Measurements from ENCODE around the gene FADS6. TPM values are rescaled to one million over a fixed set of nuclear protein-coding genes. Genes with fewer than 3 reads are reported as not detected.

Gene FADS6
- total and polyA plus RNA-seq, 12 donors: 0.92 to 15.3 (median 6.0) TPM

DNA sequence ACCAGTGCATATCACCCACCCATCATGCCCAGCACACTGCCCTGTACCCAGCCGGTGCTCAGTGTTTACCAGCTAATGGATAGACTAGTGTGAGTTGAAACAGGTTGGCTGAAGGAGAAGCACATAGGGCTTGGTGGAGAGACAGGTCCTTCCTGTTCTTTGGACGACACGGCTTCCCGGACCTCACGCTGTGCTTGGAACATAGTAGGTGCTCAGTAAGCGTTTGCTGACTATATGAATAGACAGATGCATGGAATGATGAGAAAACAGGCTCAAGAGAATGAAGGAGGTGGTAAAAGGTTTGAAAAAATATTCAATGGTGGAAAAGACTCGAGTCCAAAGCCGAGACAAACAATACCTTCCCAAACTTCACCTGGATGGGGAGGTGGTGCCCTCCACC is 6.8 kb upstream of the FADS6 start:
- Histone ChIP-seq H3K27me3 (peaks cover 4% of the 10 kb centered on the region), H3K36me3 (replicated peaks in 1 of 2) (no peaks in the 10 kb centered on the region), H3K27ac (no peak overlapping the region), H3K4me1 (replicated peaks in 1 of 2) (no peaks in the 10 kb centered on the region), H3K4me3 (no peak overlapping the region), H3K9me3 (replicated peaks in 1 of 3) (no peaks in the 10 kb centered on the region)
- DNase-seq: no peak
- WGBS, 4 donors: 86 to 93% (median 88%) methylated on average over 8 of the region's 8 CpGs
- TF ChIP-seq, protein P1, sequence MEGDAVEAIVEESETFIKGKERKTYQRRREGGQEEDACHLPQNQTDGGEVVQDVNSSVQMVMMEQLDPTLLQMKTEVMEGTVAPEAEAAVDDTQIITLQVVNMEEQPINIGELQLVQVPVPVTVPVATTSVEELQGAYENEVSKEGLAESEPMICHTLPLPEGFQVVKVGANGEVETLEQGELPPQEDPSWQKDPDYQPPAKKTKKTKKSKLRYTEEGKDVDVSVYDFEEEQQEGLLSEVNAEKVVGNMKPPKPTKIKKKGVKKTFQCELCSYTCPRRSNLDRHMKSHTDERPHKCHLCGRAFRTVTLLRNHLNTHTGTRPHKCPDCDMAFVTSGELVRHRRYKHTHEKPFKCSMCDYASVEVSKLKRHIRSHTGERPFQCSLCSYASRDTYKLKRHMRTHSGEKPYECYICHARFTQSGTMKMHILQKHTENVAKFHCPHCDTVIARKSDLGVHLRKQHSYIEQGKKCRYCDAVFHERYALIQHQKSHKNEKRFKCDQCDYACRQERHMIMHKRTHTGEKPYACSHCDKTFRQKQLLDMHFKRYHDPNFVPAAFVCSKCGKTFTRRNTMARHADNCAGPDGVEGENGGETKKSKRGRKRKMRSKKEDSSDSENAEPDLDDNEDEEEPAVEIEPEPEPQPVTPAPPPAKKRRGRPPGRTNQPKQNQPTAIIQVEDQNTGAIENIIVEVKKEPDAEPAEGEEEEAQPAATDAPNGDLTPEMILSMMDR (IDR thresholded peaks at IDR 0.05): no peak
- TF ChIP-seq POLR2A (IDR thresholded peaks at IDR 0.05): no peak
- intact Hi-C loops (cut with DNase I): no loop called here

DNA sequence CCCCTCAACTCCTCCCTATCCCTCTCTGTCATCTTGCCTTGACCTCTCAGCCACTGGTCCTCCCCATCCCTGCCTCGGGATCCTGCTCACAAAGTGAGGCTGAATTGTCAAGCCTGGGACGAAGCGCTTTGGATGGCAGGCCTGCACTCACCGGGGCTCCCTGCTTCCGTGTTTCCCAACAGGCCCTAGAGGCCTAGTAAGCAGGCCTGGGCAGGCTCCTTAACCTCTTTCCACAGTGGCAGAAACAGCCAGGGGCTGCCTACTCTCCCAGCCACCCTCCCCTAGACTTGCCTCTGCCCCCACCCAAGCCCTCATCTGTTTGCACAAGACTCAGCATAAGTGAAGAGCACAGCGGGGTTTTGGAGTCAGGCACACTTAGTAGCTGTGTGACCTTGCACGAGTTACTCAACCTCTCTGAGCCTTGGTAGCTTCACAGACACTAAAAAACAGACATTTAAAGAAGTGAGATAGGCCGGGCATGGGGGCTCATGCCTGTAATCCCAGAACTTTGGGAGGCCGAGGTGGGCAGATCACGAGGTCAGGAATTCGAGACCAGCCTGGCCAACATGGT is 5.0 kb upstream of the FADS6 start:
- DNase-seq: no peak
- intact Hi-C loops (cut with DNase I): no loop called here
- 76 to 81% (median 78%) methylated on average over 6 to 11 of the region's 11 CpGs for WGBS, 4 donors
- Histone ChIP-seq H3K4me3 (no peak overlapping the region), H3K4me1 (replicated peaks in 1 of 2) (peaks cover 6 to 7% of the 10 kb centered on the region in 2 donors), H3K36me3 (replicated peaks in 1 of 2) (no peaks in the 10 kb centered on the region), H3K27ac (no peak overlapping the region), H3K27me3 (peaks cover 9% of the 10 kb centered on the region), H3K9me3 (replicated peaks in 1 of 3) (no peaks in the 10 kb centered on the region)
- TF ChIP-seq, protein P1 (IDR thresholded peaks at IDR 0.05): no peak
- TF ChIP-seq POLR2A (IDR thresholded peaks at IDR 0.05): no peak

DNA sequence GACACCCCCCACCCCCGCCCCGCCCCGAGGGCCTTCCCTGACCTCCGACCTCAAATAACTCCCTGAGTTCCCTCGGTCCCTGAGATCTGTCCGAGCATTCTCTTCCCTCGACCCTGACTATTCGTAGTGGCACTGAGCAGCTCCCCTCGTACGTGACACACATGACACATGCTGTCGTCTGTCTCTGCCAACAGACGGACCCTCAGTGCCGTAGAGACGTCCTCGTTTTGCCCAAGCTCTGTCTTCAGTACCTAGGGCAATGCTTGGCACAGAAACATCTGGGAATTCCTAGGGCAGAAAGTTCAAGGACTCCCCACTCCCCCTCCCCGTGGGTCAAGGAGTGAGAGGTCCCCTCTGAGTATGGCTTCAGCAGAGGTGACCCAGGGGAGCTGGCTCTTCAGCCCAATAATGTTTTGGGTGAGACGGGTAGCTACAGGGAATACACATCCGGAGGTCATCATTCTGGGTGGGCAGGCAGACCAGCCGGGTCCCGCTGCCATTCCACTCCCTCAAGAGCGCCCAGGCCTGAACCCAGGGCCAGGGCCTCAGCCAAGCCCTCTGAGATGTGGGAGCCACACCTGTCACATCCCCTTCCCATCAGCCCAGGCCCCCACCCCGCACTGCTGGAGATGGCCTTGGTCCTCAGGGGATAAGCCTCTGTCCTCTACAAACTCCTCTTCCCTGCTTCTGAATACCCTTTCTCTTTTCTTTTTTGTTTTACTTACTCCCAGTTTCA is 671 bp upstream of the FADS6 start:
- intact Hi-C loops (cut with DNase I): no loop called here
- Histone ChIP-seq H3K4me3 (peak overlapping the region in 1 of 4 donors; percentile 35), H3K4me1 (replicated peaks in 1 of 2) (peaks cover 13 to 15% of the 10 kb centered on the region in 2 donors), H3K36me3 (replicated peaks in 1 of 2) (no peaks in the 10 kb centered on the region), H3K27me3 (peaks cover 12% of the 10 kb centered on the region), H3K27ac (no peak overlapping the region), H3K9me3 (replicated peaks in 1 of 3) (no peaks in the 10 kb centered on the region)
- 27 to 39% (median 34%) methylated on average over 12 to 22 of the region's 22 CpGs for WGBS, 4 donors
- TF ChIP-seq POLR2A (IDR thresholded peaks at IDR 0.05): no peak
- TF ChIP-seq, protein P1 (IDR thresholded peaks at IDR 0.05): no peak
- no peak for DNase-seq

DNA sequence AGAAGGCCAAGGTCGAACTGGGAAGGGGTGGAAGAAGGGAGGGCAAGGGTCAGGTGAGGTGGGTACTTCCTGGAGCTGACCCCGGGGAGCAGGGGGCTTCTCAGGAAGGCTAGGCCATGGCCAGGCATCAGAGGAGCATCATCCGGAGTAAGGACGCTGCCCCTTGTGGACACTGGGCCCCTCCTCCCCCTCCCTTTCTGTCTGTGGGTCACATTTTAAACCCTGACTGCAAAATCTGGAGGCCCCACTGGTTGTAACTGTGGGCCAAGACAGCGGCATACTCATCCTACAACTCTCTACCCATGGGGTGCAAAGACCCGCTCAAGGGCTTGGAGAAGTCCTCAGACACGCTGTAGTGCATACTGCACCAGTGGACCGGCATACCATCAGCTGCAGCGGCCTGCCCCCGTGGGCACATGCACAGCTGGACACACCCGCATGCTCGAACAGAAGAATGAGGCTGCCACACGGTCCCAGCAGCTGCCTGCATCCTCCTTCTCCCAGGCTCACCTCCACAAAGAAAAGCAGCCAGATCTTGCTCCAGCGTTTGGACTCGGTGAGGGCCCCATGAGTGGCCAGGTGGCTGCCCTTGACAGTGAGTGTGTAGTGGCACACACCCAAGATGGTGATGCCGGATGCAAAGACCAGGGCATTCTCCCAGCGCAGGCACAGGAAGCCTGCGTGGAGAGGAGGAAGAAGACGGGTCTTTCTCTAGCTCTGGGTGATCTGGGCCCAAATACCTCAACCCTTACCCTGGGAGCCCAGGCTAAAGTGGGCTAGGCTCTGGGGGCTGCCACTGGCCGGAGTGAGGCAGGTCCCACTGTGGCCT is 1.2 kb downstream of the FADS6 start:
- H3K27me3 ChIP-seq: peaks cover 12% of the 10 kb centered on the region
- H3K4me1 ChIP-seq (replicated peaks in 1 of 2): peaks cover 13 to 15% of the 10 kb centered on the region in 2 donors
- peak overlapping the region in 1 of 4 donors; percentile 35 for H3K4me3 ChIP-seq
- H3K27ac ChIP-seq: no peak overlapping the region
- H3K36me3 ChIP-seq (replicated peaks in 1 of 2): no peaks in the 10 kb centered on the region
- no peak for TF ChIP-seq POLR2A (IDR thresholded peaks at IDR 0.05)
- TF ChIP-seq, protein P1 (IDR thresholded peaks at IDR 0.05): no peak
- intact Hi-C loops (cut with DNase I): no loop called here
- no peak for DNase-seq
- H3K9me3 ChIP-seq (replicated peaks in 1 of 3): no peaks in the 10 kb centered on the region
- 57 to 73% (median 68%) methylated on average over 15 to 20 of the region's 20 CpGs for WGBS, 4 donors
